ENCODE data around the gene TBC1D19. TPM values are rescaled to one million over a fixed set of nuclear protein-coding genes. Genes with fewer than 3 reads are reported as not detected.

The TBC1D19 gene
- total RNA-seq, 1 donor: 67.1 TPM

DNA sequence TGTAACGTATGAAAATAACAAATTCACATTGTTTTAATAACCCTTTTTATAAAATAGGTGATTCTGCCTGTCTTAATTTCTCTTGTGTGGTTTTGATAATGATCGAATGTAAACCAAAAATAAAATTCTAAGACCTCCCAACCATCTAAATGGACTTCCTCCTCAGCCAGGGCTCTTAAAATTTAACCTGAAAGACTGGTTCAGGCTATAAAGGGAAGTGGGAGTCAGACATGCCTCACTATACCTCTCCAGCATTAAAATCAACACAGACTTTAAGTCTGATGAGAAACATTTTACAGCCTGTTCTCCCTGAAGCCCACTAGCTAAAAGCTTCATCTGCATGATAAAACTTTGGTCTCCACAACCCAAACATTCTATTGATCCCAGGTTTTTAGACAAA lies 179.2 kb downstream of the TBC1D19 start:
- H3K4me3 ChIP-seq (ENCODE audit: low read depth, low read length): no peak overlapping the region
- TF ChIP-seq, protein P1, sequence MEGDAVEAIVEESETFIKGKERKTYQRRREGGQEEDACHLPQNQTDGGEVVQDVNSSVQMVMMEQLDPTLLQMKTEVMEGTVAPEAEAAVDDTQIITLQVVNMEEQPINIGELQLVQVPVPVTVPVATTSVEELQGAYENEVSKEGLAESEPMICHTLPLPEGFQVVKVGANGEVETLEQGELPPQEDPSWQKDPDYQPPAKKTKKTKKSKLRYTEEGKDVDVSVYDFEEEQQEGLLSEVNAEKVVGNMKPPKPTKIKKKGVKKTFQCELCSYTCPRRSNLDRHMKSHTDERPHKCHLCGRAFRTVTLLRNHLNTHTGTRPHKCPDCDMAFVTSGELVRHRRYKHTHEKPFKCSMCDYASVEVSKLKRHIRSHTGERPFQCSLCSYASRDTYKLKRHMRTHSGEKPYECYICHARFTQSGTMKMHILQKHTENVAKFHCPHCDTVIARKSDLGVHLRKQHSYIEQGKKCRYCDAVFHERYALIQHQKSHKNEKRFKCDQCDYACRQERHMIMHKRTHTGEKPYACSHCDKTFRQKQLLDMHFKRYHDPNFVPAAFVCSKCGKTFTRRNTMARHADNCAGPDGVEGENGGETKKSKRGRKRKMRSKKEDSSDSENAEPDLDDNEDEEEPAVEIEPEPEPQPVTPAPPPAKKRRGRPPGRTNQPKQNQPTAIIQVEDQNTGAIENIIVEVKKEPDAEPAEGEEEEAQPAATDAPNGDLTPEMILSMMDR (IDR thresholded peaks at IDR 0.05; ENCODE audit: insufficient read depth, low read length): no peak
- no peak for DNase-seq (ENCODE audit: low read depth)

DNA sequence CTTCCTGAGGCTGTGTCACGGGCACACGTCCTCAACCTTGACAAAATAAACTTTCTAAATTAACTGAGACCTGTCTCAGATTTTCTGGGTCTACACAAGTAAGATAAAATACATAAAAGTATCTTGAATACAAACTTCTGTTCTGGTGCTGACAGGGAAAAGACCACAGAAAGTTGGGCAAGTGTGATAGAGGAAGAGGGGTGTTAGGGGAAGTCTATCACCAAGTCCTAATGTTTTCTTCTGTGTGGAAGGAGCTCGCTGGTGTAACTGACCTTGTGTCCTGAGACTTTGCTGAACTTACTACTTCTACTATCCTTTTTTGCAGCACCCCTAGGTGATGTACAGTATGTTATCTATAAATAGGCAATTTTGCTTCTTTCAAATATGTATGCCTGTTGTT lies 179.8 kb downstream of the TBC1D19 start:
- no peak overlapping the region for H3K4me3 ChIP-seq (ENCODE audit: low read depth, low read length)
- no peak for DNase-seq (ENCODE audit: low read depth)
- TF ChIP-seq, protein P1 (IDR thresholded peaks at IDR 0.05; ENCODE audit: insufficient read depth, low read length): no peak

DNA sequence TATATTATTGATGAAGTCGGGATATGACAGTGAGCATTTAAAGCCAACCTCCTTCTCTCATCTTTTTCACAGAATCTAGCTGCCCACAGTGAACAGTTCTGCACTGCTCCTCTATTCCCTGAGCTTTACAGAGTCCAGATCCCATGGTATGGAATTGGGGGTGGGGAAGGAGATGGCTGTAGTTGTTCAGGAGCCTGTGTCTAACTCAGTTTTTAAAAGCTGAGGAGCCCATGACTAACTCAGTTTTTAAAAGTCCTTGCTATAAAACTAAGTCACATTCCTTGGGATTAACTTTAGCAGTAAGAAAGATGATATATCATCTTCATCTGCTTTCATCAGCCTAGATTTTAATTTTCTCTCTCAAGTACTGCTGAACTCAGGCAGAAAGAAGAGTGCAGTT lies 180.3 kb downstream of the TBC1D19 start:
- H3K4me3 ChIP-seq (ENCODE audit: low read depth, low read length): no peak overlapping the region
- DNase-seq (ENCODE audit: low read depth): no peak
- TF ChIP-seq, protein P1 (IDR thresholded peaks at IDR 0.05; ENCODE audit: insufficient read depth, low read length): no peak

DNA sequence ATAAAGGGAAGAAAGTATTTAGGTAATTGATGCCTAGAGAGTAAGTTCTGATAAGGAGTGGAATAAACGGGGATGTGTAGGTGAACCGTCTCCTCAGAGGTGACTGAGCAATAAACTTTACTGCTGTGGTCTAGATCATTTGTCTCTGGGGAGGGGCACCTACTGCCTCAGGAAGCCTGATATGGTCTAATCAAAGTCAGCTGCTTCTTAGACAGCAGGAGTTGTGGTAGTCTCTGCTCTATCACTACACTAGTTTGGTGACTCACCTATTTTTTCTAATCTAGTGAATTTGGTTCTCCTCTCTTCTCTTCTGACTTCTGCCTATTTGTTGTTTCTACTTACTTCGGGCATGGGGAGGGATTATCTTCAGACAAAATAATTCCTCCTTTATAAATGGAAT lies 181.6 kb downstream of the TBC1D19 start:
- no peak for DNase-seq (ENCODE audit: low read depth)
- no peak overlapping the region for H3K4me3 ChIP-seq (ENCODE audit: low read depth, low read length)
- TF ChIP-seq, protein P1 (IDR thresholded peaks at IDR 0.05; ENCODE audit: insufficient read depth, low read length): no peak

DNA sequence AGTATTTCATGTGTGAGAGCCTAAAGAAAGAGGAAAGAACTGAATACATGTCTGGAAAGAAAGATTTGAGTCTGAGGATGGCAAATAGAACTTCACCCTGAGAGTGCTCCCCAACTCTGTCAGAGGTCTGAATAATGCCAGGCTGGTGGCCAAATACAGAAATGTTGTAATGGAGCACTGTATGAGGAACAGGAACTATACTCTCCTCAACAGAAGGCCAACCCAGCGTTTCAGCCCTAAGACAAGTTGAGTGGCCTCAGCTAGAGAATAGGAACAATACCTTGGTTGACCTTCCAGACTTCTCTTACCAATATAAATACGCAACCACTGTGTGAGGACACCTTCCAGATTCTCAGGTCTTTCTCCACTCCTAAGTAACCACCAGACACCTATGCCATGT lies 182.3 kb downstream of the TBC1D19 start:
- no peak overlapping the region for H3K4me3 ChIP-seq (ENCODE audit: low read depth, low read length)
- TF ChIP-seq, protein P1 (IDR thresholded peaks at IDR 0.05; ENCODE audit: insufficient read depth, low read length): no peak
- DNase-seq (ENCODE audit: low read depth): no peak

DNA sequence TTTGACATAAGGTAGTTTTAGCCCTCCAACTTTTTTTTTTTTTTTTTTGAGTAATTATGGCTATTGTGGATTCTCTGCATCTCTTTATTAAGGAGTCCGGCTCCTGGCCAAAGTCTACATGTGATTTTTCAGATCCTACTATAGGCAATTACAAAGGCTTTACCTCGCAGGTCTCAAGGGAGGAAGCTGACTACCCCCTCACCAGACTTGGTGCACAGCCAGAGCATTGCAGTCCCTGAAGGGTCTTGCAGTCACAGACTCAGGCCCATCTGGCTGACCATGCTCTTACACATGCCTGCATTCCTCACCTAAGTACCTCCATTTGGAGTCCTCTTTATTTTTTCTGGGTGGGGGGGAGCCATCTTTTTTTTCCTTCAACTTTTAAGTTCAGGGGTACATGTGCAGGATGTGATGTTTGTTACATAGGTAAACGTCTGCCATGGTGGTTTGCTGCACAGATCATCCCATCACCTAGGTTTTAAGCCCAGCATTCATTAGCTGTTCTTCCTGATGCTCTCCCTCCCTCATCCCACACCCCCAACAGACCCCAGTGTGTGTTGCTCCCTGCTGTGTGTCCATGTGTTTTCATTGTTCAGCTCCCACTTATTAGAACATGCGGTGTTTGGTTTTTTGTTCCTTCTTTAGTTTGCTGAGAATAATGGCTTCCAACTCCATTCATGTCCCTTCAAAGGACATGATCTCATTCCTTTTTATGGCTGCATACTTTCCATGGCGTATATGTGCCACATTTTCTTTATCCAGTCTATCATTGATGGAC lies 188.4 kb downstream of the TBC1D19 start:
- no peak overlapping the region for H3K4me3 ChIP-seq (ENCODE audit: low read depth, low read length)
- TF ChIP-seq, protein P1 (IDR thresholded peaks at IDR 0.05; ENCODE audit: insufficient read depth, low read length): no peak
- no peak for DNase-seq (ENCODE audit: low read depth)

DNA sequence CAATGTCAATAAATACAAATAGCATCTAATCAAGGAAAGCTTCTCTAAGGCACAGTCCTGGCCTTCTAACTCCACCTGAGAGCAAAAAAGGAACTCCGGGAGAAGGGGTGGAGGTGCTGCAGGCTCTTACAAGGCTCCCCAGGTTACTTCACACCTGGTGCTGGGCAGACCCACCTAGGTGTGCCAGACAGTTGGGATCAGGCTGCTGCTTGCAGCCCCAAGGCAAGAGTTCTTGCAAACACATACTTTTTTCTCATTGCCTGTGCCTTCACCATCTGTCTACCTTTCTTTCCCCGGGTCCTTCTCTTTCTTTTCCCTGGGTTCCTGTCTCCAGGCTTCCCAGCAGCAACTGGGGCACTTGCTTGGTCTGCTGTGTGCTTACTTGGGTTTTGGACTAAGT lies 195.3 kb downstream of the TBC1D19 start:
- no peak overlapping the region for H3K4me3 ChIP-seq (ENCODE audit: low read depth, low read length)
- TF ChIP-seq, protein P1 (IDR thresholded peaks at IDR 0.05; ENCODE audit: insufficient read depth, low read length): no peak
- DNase-seq (ENCODE audit: low read depth): no peak

Data from fibroblast of the aortic adventitia (primary cell).